GM18517 (cell line): Measurements from ENCODE around the gene SERPINB10.
"Not testable (repeated sequence)": the region's sequence is repeated elsewhere in the genome, so short reads cannot be mapped to it uniquely, and the experiment has no call there.

ENCODE experiments used
- ATAC-seq: cut with Tn5 transposase; IDR thresholded peaks from one replicate; pipeline ENCODE4 v1.9.1; 2021; ENCODE audit warnings: mild to moderate bottlenecking, moderate library complexity; ENCODE audit not compliant: unreplicated experiment

The SERPINB10 gene

DNA sequence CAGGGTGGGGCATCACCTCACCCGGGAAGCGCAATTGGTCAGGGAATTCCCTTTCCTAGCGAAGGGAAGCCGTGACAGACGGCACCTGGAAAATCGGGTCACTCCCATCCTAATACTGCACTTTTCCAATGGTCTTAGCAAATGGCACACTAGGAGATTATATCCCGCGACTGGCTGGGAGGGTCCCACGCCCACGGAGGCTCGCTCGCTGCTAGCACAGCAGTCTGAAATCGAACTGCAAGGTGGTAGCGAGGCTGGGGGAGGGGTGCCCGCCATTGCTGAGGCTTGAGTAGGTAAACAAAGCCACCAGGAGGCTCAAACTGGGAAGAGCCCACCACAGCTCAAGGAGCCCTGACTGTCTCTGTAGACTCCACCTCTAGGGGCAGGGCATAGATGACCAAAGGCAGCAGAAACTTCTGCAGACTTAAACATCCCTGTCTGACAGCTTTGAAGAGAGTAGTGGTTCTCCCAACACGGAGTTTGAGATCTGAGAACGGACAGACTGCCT lies 32.8 kb downstream of the SERPINB10 start:
- not testable (repeated sequence) for ATAC-seq

DNA sequence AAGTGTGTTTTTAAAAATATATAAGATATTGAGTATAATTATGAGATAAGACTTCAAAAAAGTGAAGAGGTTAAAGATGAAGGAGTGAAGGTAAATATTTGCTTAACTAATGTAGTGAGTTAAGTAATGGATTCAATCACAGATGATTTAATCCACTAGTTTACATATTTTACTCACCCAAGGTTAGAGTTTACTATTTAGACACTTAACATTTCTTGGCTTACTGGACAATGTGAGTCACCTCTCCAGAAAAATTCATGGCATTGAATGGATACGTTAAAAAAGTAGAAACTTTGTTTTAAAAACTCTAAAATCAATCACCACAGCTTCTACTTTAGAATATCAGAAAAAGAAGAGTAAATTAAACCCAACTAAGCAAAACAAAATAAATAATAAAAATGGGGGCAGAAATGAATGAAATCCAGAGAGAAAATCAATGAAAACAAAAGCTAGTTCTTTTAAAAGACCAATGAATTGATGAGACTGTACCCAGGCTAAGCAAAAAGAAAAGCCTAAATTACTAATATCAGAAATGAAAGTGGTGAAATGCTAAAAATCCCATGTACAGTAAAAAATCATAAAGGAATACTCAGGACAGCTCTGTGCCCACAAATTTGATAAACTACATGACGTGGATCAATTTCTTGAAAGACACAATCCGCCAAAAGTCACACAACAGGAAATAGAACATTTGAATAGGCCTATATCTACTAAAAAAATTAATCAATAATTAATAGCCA lies 39.5 kb downstream of the SERPINB10 start:
- no peak for ATAC-seq

DNA sequence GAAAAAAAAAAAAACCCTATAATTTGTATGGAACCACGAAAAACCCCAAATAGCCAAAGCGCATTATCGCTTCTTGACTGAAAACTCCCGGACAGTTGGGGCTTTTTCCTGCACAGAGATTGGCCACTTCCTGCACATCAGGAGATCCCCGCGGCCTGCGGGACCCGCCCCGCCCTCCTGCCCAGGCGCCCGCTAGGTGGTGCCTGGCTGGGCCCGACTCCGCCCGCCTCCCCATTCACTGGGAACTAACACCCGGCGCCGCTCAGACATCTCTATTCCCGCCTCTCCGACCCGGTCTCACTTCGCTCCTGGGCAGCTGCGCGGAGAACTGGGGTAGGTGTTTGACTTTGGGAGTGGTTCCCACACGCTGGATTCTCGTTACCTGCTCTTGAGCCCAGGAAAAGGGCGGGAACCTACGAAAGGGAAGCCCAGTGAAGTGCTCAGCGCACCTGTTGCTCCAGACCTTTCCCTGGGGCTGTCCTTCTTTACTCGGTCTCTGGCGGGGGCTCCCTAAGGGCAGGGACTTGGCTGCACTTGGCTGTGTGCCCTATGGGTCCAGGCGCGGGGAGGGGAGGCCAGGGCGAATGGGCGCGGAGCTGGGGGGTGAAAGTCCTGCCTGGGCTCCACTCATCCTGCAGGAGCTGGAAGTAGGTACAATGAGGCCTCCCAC lies 41.4 kb downstream of the SERPINB10 start, which contains the start of gene HMSD:
Gene HMSD, plus strand, starts transcription at position 234 of the 670 bp plus-strand sequence. CDS start 4,155 bp downstream, outside the sequence.
- peak; percentile 86 for ATAC-seq

DNA sequence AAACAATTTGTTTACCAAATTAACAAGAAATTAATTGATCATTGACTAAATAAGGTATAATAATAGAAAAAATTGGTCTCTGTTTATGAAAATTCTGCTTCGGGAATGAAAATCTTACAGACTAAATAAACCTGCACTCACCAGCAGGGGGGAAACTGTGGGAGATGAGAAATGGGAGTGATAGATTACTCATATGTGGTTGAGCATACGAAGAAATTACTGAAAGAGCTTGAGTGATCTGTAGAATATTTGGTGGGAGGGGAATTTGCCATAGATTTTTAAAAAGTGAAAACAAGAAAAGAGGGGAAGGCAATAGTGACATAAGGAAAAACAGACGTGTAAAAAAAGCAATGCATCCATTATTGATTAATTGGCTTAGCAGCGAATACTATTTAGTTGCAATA lies 43.5 kb downstream of the SERPINB10 start:
- peak; percentile 53 for ATAC-seq

DNA sequence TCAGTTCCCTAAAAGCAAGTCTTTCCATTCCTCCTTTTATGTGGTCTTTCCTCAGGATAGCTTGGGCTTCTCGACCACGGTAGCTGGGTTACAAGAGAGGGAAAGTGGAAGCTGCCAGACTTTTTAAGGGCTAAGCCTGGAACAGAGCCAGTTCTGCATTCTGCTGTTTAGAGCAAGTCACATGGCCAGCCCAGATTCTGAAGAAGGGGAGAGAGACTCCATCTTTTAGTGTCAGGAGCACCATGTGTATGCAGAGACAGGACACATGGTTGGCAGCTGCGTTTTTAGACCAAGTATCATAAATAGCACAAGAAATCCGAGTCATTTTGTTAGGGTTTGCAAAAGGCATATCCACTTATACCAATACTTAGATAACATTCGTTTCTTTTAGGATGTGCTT lies 46.1 kb downstream of the SERPINB10 start:
- no peak for ATAC-seq

DNA sequence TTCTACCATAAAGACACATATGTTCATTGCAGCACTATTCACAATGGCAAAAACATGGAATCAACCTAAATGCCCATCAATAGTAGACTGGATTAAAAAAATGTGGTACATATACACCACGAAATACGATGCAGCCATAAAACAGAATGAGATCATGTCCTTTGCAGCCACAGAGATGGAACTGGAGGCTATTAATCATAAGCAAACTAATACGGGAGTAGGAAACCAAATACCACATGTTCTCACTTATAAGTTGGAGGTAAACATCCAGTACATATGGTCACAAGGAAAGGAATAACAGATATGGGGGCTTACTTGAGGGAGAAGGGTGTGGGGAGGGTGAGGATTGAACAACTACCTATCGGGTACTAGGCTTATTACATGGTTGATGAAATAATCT lies 49.0 kb downstream of the SERPINB10 start:
- no peak for ATAC-seq

DNA sequence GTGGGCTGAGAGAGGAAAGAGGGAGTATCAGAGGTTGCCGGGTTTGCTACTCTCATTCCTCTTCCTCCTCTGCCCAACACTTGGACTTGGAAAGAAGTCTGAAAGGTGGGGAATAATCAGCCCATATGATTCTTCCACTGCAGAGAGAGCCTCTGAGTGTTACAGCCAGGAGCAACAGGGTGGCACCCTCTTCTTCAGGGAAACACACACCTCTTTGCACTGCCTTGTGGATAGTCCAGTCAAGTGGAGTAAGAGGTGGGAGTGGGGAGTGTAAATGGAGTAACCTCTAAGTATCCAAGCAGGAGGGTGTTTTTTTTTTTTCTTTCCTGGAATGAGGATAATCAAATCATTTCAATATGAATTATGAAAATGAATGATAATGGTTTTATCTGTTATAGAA lies 53.1 kb downstream of the SERPINB10 start:
- ATAC-seq: no peak

DNA sequence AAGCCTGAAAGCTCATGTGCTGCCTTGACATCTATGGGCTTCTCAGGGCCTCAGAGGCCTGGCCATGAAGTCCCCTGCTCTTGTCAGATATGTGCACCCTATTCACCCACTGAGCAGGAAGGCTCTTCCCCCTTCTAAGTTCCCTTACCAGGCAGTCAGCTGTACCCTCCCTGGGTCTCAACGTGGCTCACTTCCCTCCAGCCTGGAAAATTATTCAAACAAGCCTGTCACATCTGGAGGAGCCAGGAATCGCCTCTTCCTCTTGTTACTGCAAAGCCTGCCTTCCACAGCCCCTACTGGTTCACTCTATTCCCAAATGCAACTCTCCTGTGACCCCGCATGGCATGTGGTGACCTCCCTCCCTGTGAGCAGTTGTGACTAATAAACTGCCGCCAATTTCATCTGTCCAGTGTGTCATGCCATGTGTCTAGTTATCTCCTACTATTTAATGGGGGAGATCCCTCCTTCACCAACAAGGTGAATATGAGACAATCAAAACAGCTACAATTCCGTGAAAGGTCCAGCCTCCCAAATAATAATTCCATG lies 53.8 kb downstream of the SERPINB10 start:
- no peak for ATAC-seq

DNA sequence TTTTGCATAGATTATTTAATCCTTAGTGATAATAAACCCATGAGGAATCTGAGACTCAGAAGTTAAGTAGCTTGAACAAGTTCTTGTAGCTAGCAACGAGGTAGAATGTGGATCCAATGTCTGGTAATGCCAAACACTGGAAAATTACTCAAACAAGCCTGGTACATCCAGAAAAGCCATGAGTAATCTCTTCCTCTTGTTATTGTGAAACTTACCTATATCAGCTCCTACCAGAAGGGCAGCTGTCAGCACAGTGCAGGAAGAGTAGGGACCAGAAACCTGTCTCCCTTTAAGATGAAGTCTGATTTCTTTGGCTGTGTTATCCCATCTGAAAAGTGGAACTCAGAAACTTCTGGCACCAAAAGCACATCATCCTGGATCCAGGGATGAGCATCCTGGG lies 54.4 kb downstream of the SERPINB10 start:
- ATAC-seq: no peak

DNA sequence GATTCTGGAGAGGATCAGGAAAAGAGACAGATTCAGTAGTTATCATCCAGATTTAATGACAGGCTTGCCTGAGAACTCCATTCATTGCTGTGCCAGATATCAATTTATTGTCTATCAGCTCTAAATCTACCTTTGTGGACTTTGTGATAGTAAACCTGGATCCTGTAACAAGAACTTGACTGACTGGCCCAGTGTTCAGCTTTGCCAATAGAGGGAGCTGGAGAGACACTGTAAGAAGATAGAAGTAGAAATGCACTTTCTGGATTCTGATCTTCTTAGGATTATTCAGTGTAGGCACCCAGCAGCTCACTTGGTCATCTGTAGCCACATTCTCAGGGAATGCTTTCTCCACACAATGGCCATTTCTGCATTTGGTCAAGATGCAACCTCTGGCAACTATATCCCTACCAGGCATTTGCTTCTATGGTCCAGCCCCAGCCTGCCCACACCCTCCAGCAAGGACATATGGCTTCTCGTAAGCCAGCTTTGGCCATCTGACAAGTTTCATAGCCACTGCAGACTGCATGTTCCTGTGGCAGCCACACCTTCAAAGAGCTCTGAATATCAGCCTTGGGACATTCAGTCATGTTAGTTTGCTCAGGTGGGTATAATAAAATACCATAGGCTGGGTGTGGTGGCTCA lies 56.0 kb downstream of the SERPINB10 start:
- peak; percentile 77 for ATAC-seq

DNA sequence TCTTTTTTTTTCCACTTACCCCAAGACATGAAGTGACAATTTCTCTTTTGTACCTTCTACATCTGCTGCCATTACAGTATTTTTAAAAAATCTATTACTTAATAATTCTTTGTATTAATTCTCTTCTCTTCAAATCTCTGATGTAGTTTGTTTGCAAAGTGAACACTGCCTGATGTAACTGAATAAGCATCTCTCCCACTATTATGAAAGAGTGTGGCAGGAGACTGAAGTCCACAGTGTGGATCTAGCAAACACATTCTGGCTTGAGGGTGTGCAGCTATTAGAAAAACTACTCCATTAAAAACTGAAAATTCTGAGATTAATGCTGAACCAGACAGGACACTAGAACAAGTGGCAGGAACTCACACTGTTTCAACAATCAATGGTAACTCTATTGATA lies 57.1 kb downstream of the SERPINB10 start:
- no peak for ATAC-seq

DNA sequence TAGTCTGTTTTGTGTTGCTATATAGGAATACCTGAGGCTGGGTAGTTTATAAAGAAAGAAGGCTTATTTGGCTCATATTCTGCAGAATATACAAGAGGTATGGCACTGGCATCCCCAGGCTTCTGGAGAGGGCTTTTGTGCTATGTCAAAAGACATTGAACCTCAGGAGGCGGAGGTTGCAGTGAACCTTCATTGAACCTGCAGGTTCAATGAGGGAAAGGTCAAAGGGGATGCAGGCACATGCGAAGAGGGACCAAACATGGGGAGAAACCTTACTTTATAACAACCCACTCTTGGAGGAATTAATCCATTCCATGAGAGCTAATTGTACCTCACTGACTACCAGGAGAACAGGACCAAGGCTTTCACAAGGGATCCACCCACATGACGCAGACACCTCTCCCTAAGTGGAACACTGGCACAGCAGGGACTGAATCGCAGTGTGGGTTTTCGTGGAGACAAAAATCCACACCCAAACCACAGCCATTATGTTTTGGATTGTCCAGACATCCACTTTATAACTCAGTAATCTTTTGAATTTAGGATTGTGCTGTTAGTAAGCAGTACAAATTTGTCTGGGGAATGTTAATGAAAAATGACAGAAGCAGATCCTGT lies 58.1 kb downstream of the SERPINB10 start:
- no peak for ATAC-seq

DNA sequence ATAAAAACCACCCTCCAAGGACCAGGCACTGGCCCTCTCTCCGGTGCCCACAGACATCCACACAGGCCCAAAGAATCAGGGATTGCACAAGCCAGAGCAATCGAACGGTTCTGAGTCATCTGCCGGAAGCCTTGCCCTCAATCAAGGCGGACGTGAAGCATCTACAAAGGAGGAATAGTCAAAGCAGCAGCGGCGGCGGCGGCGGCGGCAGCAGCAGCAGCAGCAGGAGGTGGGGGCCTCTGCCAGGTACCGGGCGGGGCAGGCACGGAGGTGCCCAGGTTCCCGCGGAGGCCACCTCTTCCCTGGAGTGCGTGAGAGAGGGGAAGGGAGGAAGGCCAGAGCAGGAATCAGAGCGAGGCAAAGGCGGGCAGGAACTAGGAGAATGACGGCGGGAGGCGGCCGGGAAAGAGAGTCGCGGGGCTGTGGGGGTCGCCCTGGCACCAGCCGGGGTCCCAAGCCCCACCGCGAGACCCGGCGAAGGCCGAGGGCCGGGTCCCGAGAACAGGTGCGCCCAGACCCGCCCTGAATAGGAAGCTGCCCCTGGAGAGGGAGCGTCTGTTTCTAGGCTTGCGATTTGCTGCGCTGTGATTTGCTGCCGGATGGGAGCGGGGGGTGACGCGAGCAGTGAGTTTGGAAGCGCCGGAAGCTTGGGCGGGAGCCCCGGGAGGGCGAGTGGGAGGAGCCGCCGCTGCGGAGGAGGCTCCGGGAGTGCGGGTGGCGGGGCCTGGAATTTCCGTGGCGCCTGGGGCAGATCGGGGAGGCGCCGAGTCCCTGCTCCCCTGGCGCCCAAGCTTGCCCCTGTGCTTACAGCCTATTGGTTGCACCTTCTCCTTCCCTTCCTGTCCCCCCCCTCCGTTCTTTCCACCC lies 62.4 kb downstream of the SERPINB10 start, which contains the start of gene SERPINB8:
Gene SERPINB8, plus strand, starts transcription at position 140 of the 867 bp plus-strand sequence. CDS start 8,228 bp downstream, outside the sequence.
- ATAC-seq: peak; percentile 93

DNA sequence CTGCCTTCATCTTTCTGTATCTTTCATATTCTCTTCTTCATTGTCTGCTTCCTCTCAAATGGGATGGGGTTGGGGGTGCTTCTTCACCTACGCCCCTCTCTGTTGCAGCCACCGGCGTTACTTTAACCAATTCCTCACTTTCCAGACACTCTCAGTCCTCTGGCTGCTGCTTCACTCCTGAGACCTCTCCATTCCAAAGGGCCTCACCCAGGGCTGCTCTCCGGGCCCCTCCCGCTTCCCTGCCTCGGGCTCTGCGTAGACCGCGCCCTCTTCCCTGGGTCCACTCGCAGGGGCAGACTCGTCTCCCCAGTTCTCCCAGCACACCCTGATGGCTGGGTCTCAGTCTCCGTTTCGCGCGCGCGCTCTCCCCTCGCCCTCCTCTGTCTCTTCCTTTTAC lies 63.0 kb downstream of the SERPINB10 start:
- no peak for ATAC-seq

DNA sequence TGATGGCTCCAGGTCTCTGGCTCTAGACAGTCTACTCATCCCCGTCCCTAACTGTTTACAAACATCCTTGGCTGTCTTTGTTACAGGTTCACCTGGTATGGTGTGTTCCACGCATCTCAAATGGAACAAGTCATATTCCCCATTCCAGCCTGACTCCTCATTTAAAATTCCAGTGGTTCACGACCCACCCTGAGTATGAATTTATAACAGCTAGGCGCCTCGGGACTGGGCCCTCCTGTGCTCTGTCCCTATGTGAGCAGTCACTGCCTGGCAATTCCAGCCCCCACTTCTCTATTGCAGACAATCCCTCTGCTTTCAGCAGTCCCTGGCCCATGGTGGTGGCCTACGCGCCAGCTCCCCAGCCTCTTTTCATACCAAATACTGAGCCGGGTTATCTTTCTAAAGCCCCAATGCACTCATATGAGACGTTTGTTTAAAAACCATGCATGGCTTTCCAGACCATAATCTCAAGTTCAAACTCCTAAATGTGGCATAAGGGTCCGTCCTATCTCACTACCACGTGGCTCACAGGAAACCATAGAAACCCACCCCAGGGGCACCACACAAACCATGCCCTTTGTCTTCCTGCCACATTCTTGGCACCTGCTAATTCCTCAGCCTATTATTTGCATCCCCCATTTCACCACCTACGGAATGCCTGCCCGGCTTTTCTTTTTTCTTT lies 63.7 kb downstream of the SERPINB10 start:
- ATAC-seq: no peak

DNA sequence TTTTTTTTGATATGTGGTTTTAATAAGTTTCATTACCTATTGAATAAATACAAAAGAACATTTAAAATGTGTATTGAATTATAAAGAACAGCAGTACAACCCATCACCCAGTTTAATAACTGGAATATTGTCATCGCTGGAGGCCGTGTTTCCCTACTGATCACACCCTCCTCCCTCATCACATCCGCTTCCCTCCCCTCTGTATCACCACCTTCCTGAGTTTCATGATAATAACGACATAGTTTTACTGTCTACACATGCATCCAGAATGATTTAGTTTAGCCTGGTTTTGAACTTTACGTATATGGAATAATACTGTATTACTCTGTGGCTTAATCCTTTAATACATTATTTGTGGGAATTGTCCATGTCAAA lies 64.2 kb downstream of the SERPINB10 start:
- ATAC-seq: no peak

DNA sequence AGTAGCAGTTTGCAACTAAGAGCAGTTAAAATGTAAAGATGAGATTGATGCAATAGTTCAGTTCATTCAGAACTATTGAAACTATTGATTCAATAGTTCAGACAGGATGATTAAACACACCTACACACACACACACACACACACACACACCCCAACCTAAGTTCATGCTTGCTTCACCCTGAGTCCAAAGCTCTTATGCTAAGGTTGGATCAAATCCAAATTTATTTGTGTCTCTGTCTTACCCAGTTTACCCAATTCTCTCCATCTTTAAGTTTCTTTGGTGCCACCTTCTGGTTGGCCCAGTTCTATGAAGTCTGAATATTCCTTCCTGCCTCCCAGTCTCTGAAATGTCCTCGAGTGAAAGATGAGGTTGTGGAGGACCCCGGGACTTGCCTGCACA lies 67.2 kb downstream of the SERPINB10 start:
- ATAC-seq: no peak

DNA sequence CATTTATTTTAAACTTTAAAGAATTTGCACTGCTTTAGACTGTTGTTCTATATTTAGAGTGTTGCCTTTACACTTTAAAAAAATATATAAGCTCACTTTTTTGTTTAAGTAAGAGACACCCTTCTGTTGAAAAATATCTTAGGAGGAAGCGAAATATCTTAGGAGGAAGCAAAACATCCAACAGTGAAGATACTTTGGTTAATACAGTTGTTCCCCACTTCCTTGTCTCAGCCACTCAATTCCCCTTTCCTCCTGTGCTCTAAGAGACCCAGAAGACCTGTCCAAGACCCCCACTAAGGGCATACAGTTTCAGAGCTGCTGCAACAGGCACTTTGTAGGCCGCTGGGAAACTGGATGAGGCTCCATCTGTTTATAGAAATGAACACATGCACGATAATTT lies 67.9 kb downstream of the SERPINB10 start:
- no peak for ATAC-seq

DNA sequence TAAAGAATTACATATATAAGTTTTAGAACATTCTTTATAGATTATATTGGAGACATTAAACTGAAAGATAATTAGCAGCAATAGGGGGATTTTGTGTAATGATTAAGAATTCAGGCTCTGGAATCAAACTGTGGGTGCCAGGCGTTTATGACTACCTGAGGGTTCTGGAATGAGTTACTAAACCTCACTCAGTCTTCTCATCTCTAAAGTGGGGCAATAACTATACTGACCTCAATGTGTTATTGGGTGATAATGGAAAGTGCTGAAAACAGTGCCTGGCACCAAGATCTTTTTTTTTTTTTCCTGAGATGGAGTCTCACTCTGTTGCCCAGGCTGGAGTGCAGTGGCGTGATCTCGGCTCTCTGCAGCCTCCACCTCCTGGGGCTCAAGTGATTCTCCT lies 69.3 kb downstream of the SERPINB10 start:
- ATAC-seq: no peak
